Erythroblast (primary cell): ENCODE results near the gene PUS1.

Experiments used
- GATA1 ChIP-seq: IDR thresholded peaks from 2 replicates; pipeline ENCODE4 v1.6.1; 2011; ENCODE audit warnings: low read depth, mild to moderate bottlenecking, control low read depth, low read length, moderate library complexity
- POLR2A ChIP-seq: IDR thresholded peaks from 2 replicates; pipeline ENCODE4 v1.6.1; 2011; ENCODE audit warnings: mild to moderate bottlenecking, low read length

- TF ChIP-seq POLR2A, result no peak
- TF ChIP-seq GATA1, result no peak
Observed at GRCh38 chr12:131950182-131950913, 21.3 kb downstream of the PUS1 start.
